ENCODE measurements around the gene SPAG17. TPM values are rescaled to one million over a fixed set of nuclear protein-coding genes. Genes with fewer than 3 reads are reported as not detected.

The SPAG17 gene
- total and polyA plus RNA-seq, 2 experiments from 2014 or later: 0.36 to 1.7 TPM

DNA sequence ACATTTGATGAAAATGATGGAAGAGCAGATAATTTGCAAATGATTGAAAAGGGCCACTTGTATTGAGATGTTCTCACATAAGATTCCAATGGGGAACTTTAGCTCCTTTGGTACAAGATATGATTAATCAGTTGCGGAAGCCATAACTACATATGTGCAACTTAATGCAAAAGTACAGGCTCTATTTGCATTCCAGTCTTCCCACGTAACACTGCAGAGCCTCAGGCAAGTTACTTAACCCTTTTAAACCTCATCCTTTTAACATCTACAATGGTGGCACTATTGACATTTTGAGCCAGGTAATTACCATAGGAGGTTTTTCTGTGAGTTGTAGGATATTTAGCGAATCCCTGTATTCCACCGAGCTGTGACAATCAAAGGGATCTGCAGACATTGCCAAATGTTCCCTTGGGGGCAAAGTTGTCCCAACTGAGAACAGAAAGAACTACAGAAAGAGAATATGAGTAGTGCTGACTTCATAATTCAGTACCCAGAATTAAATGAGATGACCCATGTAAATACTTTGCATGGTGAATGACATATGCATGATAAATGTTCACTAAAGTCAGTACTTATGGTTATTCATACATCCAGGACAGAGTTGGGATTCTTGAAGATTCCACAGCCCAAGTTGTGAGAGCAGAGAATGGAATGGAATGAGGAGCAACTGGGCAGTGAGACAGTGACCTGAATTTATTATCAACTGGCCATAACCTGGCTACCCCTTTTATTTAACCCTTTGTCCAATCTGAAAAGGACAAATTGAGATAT lies 62.6 kb downstream of the SPAG17 start:
- 58% methylated on average over 4 of the region's 4 CpGs for WGBS (ENCODE audit: low lambda C conversion rate, missing lambda C conversion rate)
- H3K27ac ChIP-seq: no peak overlapping the region

DNA sequence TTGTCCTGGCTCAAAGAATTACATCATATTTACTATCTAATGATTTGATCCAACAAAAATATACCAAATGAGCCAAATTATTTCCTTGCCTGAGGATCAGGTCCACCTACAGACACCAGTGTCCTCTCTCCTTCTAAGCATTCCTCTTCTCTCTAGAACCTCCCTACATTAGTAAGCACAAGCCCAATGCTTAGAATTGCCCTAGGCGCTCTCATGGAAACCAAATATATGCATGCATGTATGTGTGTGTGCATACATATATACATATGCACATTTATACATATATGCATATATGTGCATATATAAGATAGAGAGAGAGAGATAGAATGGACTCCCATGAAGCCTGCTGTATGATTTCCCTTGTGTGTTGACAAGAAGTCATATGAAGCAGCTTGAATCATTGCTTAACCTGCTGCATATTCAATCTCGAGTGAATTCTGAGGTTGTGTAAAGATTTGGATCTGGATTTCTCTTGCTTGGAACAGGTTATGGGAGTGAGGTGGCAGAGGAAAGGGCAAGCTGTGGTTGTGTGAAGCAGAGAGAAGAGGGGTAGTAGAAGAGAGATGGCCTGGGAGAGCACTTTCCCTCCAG lies 66.1 kb downstream of the SPAG17 start:
- H4K20me1 ChIP-seq (ENCODE audit: insufficient read depth, poor library complexity, severe bottlenecking): no peaks in the 10 kb centered on the region
- WGBS (ENCODE audit: low lambda C conversion rate, missing lambda C conversion rate): 88% methylated on average over 2 of the region's 2 CpGs
- peaks cover 10% of the 10 kb centered on the region for H3K4me1 ChIP-seq (ENCODE audit: insufficient read depth)
- H3K4me3 ChIP-seq: no peak overlapping the region
- H3K9me3 ChIP-seq (ENCODE audit: low read depth): no peaks in the 10 kb centered on the region
- no peaks in the 10 kb centered on the region for H3K27me3 ChIP-seq
- TF ChIP-seq EZH2phosphoT487 (IDR thresholded peaks at IDR 0.05; ENCODE audit: low read depth, severe bottlenecking, unreplicated experiment) (no peak), EZH2 (IDR thresholded peaks at IDR 0.05; ENCODE audit: borderline replicate concordance) (no peak)
- TF ChIP-seq, protein P1, sequence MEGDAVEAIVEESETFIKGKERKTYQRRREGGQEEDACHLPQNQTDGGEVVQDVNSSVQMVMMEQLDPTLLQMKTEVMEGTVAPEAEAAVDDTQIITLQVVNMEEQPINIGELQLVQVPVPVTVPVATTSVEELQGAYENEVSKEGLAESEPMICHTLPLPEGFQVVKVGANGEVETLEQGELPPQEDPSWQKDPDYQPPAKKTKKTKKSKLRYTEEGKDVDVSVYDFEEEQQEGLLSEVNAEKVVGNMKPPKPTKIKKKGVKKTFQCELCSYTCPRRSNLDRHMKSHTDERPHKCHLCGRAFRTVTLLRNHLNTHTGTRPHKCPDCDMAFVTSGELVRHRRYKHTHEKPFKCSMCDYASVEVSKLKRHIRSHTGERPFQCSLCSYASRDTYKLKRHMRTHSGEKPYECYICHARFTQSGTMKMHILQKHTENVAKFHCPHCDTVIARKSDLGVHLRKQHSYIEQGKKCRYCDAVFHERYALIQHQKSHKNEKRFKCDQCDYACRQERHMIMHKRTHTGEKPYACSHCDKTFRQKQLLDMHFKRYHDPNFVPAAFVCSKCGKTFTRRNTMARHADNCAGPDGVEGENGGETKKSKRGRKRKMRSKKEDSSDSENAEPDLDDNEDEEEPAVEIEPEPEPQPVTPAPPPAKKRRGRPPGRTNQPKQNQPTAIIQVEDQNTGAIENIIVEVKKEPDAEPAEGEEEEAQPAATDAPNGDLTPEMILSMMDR (IDR thresholded peaks at IDR 0.05; ENCODE audit: poor library complexity): no peak
- no peak overlapping the region for H2AFZ ChIP-seq
- H3K79me2 ChIP-seq: no peaks in the 10 kb centered on the region
- peak overlapping the region; percentile 21 for H3K27ac ChIP-seq
- H3K36me3 ChIP-seq (replicated peaks; ENCODE audit: insufficient read depth, low read depth): no peaks in the 10 kb centered on the region
- no peak for DNase-seq (ENCODE audit: low spot score)
- no peak overlapping the region for H3K4me2 ChIP-seq
- no peaks in the 10 kb centered on the region for H3K9me2 ChIP-seq (replicated peaks; ENCODE audit: insufficient read depth)

More for the DNA sequence above, 62.6 kb downstream of the SPAG17 start:
- H4K20me1 ChIP-seq (ENCODE audit: insufficient read depth, poor library complexity, severe bottlenecking): no peaks in the 10 kb centered on the region
- no peaks in the 10 kb centered on the region for H3K9me2 ChIP-seq (replicated peaks; ENCODE audit: insufficient read depth)
- peaks cover 10% of the 10 kb centered on the region for H3K4me1 ChIP-seq (ENCODE audit: insufficient read depth)
- DNase-seq (ENCODE audit: low spot score): no peak
- TF ChIP-seq EZH2 (IDR thresholded peaks at IDR 0.05; ENCODE audit: borderline replicate concordance) (no peak), EZH2phosphoT487 (IDR thresholded peaks at IDR 0.05; ENCODE audit: low read depth, severe bottlenecking, unreplicated experiment) (no peak)
- TF ChIP-seq, protein P1 (IDR thresholded peaks at IDR 0.05; ENCODE audit: poor library complexity): no peak
- no peaks in the 10 kb centered on the region for H3K9me3 ChIP-seq (ENCODE audit: low read depth)
- H3K79me2 ChIP-seq: no peaks in the 10 kb centered on the region
- no peak overlapping the region for H2AFZ ChIP-seq
- no peak overlapping the region for H3K4me2 ChIP-seq
- no peak overlapping the region for H3K4me3 ChIP-seq
- no peaks in the 10 kb centered on the region for H3K36me3 ChIP-seq (replicated peaks; ENCODE audit: insufficient read depth, low read depth)
- H3K27me3 ChIP-seq: no peaks in the 10 kb centered on the region

DNA sequence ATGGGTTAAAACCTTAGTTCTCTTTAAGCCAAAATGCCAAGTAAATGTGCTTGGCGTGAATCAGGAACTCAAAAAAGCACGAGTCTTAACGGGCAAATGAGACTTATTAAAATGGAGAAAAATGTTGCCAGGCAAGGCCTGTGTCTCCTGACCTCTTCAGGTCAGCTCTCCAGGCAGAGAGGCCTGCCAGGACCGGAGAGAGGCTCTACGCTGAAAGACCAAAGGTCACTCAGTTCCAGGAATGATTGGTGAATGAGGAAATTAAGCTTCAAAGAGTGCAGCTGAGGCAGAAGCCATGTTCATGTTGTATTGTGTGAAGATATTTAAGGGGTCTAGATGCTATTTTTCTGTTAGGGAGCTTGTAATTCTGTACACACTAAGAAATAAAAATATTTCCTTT lies 66.6 kb downstream of the SPAG17 start:
- Histone ChIP-seq H3K27me3 (no peaks in the 10 kb centered on the region), H4K20me1 (ENCODE audit: insufficient read depth, poor library complexity, severe bottlenecking) (no peaks in the 10 kb centered on the region), H3K4me3 (no peak overlapping the region), H3K9me2 (replicated peaks; ENCODE audit: insufficient read depth) (no peaks in the 10 kb centered on the region), H3K4me2 (no peak overlapping the region), H3K79me2 (no peaks in the 10 kb centered on the region), H3K9me3 (ENCODE audit: low read depth) (no peaks in the 10 kb centered on the region), H2AFZ (no peak overlapping the region), H3K27ac (peak overlapping the region; percentile 21), H3K36me3 (replicated peaks; ENCODE audit: insufficient read depth, low read depth) (no peaks in the 10 kb centered on the region), H3K4me1 (ENCODE audit: insufficient read depth) (peaks cover 10% of the 10 kb centered on the region)
- TF ChIP-seq EZH2 (IDR thresholded peaks at IDR 0.05; ENCODE audit: borderline replicate concordance) (no peak), EZH2phosphoT487 (IDR thresholded peaks at IDR 0.05; ENCODE audit: low read depth, severe bottlenecking, unreplicated experiment) (no peak)
- TF ChIP-seq, protein P1 (IDR thresholded peaks at IDR 0.05; ENCODE audit: poor library complexity): no peak
- DNase-seq (ENCODE audit: low spot score): peak; percentile 50
- 31% methylated on average over 5 of the region's 5 CpGs for WGBS (ENCODE audit: low lambda C conversion rate, missing lambda C conversion rate)

Measured in hepatocyte (in vitro differentiated cells).